ENCODE data around the gene LIFR. TPM values are rescaled to one million over a fixed set of nuclear protein-coding genes. Genes with fewer than 3 reads are reported as not detected.

LIFR gene
- total RNA-seq, 4 donors from 2014 or later, result 73.3 to 269 (median 185) TPM

- TF ChIP-seq CTCF (IDR thresholded peaks at IDR 0.05; ENCODE audit: low read depth), result no peak
These were observed 28.2 kb downstream of the LIFR start for GRCh38 chr5:38528162-38528703.

GRCh38 chr5:38527475-38527874 is 29.0 kb downstream of the LIFR start:
- no peak for TF ChIP-seq CTCF (IDR thresholded peaks at IDR 0.05; ENCODE audit: low read depth)

- TF ChIP-seq CTCF (IDR thresholded peaks at IDR 0.05; ENCODE audit: low read depth), result no peak
These were observed 32.4 kb downstream of the LIFR start for GRCh38 chr5:38524022-38524421.

- no peak for TF ChIP-seq CTCF (IDR thresholded peaks at IDR 0.05; ENCODE audit: low read depth)
These were observed 37.0 kb downstream of the LIFR start for GRCh38 chr5:38519476-38519875.

- TF ChIP-seq CTCF (IDR thresholded peaks at IDR 0.05; ENCODE audit: low read depth), result no peak
These were observed 38.1 kb downstream of the LIFR start for GRCh38 chr5:38518341-38518740.

- TF ChIP-seq CTCF (IDR thresholded peaks at IDR 0.05; ENCODE audit: low read depth), result no peak
These were observed 40.8 kb downstream of the LIFR start for GRCh38 chr5:38515646-38516045.

- no peak for TF ChIP-seq CTCF (IDR thresholded peaks at IDR 0.05; ENCODE audit: low read depth)
These were observed 41.4 kb downstream of the LIFR start for GRCh38 chr5:38515092-38515491.

Data from subcutaneous adipose tissue (tissue), 4 donors.